OCI-LY3 (cell line): Measurements from ENCODE around the gene NDUFAF5.

ENCODE experiments used
- CTCF ChIP-seq: fragments of 200-600, 300-600 bp; sonication (generic); IDR thresholded peaks from 2 replicates; pipeline ENCODE4 v1.5.1; 2014; ENCODE audit warnings: antibody characterized with exemption, low read length, low read depth
- EZH2phosphoT487 ChIP-seq: fragments of 200-600 bp; shearing (Covaris generic); IDR thresholded peaks from 2 replicates; pipeline ENCODE4 v1.6.1; 2018; ENCODE audit warnings: antibody characterized with exemption, mixed run types, low read depth

- no peak for TF ChIP-seq CTCF
- no peak for TF ChIP-seq EZH2phosphoT487
Observed at GRCh38 chr20:13856354-13856753, 71.5 kb downstream of the NDUFAF5 start.
